HUES64 (cell line): ENCODE measurements around the gene GRK5.
"Not testable (repeated sequence)": the region's sequence is repeated elsewhere in the genome, so short reads cannot be mapped to it uniquely, and the experiment has no call there.

Experiments used
- H3K27ac ChIP-seq: 2 replicates; pipeline ENCODE4 v1.7.0; 2013; ENCODE audit warnings: low read depth, low read length, inconsistent platforms
- H3K27me3 ChIP-seq: 2 replicates; pipeline ENCODE4 v1.6.1; 2013; ENCODE audit warnings: mild to moderate bottlenecking, low read length; ENCODE audit not compliant: insufficient read depth
- H3K36me3 ChIP-seq: 2 replicates; pipeline ENCODE4 v1.6.1; 2013; ENCODE audit warnings: mild to moderate bottlenecking, low read length; ENCODE audit not compliant: insufficient read depth
- H3K4me1 ChIP-seq: 2 replicates; pipeline ENCODE4 v1.6.1; 2013; ENCODE audit warnings: mild to moderate bottlenecking, low read length, moderate library complexity; ENCODE audit not compliant: insufficient read depth
- H3K4me3 ChIP-seq: 2 replicates; pipeline ENCODE4 v1.5.1; 2013; ENCODE audit warnings: mild to moderate bottlenecking, low read length, moderate library complexity
- H3K9ac ChIP-seq: 2 replicates; pipeline ENCODE4 v1.6.1; 2013; ENCODE audit warnings: mild to moderate bottlenecking, low read depth, low read length
- H3K9me3 ChIP-seq: 2 replicates; pipeline ENCODE4 v1.6.1; 2013; ENCODE audit warnings: low read depth, low read length; ENCODE audit not compliant: insufficient read depth
- WGBS: fragments of 150-250, 120-280 bp; methylation state at CpG from one replicate; pipeline ENCODE4 v1.1.7; 2013; ENCODE audit warnings: missing lambda C conversion rate; 5-methylcytosine and 5-hydroxymethylcytosine counted together

The GRK5 gene

DNA sequence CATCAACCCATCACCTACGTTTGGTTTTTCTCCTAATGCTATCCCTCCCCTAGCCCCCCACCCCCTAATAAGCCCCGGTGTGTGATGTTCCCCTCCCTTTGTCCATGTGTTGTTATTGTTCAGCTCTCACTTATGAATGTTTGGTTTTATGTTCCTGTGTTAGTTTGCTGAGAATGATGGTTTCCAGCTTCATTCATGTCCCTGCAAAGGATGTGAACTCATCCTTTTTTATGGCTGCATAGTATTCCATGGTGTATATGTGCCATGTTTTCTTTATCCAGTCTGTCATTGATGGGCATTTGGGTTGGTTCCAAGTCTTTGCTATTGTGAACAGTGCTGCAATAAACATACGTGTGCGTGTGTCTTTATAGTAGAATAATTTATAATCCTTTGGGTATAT, 32.3 kb downstream of the GRK5 start:
- WGBS: 100% methylated on average over 1 of the region's 4 CpGs

DNA sequence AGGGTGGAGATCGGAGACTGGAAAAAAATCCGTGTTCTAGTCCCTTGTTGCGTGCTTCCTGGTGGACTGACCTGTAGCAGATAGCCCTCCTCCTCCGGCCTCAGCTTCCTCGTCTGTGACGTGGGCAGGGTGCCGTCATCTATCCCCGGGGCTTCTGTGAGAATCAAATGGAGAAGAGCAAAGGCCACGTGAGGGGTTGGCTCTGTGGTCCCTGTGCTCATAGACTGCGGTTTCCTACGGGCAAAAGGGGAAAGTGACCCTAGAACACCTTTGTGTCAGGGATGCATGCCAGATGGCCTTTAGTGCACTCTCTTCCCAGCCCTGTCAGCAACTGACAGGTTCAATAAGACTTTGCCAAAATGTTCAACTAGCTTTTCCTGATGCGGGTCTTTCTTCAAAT, 33.7 kb downstream of the GRK5 start:
- WGBS: 90% methylated on average over 12 of the region's 12 CpGs
- H3K27ac ChIP-seq: no peak overlapping the region
- no peaks in the 10 kb centered on the region for H3K27me3 ChIP-seq
- no peak overlapping the region for H3K9ac ChIP-seq
- no peaks in the 10 kb centered on the region for H3K36me3 ChIP-seq
- H3K4me1 ChIP-seq: peaks cover 26% of the 10 kb centered on the region
- no peaks in the 10 kb centered on the region for H3K9me3 ChIP-seq
- H3K4me3 ChIP-seq: no peak overlapping the region

More for the DNA sequence above, 32.3 kb downstream of the GRK5 start:
- not testable (repeated sequence) for H3K9ac ChIP-seq, H3K36me3 ChIP-seq, H3K27me3 ChIP-seq, H3K9me3 ChIP-seq, H3K27ac ChIP-seq, H3K4me3 ChIP-seq
- peaks cover 26% of the 10 kb centered on the region for H3K4me1 ChIP-seq

DNA sequence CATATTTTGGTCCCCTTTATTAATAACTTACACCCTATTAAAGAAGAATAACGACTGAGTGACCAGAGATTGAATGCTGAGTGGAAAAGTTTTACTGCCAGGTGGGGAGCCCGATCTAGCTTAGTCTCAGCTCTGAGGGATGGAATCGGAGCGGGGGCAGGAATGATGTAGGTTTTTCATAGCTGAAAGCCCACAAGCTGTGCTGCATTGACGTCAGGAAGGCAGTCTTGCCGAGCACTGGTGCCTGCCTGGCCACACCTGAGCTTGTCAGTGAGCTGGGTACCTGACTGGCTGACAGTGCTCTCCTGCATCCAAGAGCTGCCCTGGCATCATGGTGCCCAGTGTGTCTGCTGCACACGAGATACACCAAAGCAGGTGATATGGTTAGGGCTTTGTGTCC, 34.8 kb downstream of the GRK5 start:
- H3K4me1 ChIP-seq: peaks cover 23% of the 10 kb centered on the region
- no peak overlapping the region for H3K27ac ChIP-seq
- H3K4me3 ChIP-seq: no peak overlapping the region
- 54% methylated on average over 7 of the region's 7 CpGs for WGBS
- no peak overlapping the region for H3K9ac ChIP-seq
- no peaks in the 10 kb centered on the region for H3K9me3 ChIP-seq
- H3K27me3 ChIP-seq: no peaks in the 10 kb centered on the region
- H3K36me3 ChIP-seq: no peaks in the 10 kb centered on the region

DNA sequence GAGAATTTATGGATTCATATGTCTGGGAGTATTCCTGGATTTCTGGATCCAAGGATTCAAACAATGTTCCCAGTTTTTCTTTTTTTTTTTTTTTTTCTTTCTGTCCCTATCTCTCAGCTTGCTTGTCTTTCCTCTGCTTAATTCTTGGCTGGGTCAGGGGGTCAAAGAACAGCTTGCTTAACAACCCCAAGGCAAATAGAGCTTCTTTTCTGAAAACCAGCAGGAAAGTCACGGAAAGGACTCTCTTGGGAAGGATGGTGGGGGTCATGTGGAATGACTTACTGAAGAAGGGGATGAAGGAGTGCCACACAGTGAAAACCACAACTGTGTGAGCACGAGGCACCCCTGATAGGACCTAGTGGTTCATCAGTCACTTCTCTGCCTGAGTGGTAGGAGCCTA, 36.1 kb downstream of the GRK5 start:
- Histone ChIP-seq H3K9me3 (no peaks in the 10 kb centered on the region), H3K4me3 (no peak overlapping the region), H3K4me1 (peaks cover 11% of the 10 kb centered on the region), H3K36me3 (no peaks in the 10 kb centered on the region), H3K9ac (no peak overlapping the region), H3K27me3 (no peaks in the 10 kb centered on the region), H3K27ac (no peak overlapping the region)
- 64% methylated on average over 2 of the region's 2 CpGs for whole genome bisulfite sequencing

DNA sequence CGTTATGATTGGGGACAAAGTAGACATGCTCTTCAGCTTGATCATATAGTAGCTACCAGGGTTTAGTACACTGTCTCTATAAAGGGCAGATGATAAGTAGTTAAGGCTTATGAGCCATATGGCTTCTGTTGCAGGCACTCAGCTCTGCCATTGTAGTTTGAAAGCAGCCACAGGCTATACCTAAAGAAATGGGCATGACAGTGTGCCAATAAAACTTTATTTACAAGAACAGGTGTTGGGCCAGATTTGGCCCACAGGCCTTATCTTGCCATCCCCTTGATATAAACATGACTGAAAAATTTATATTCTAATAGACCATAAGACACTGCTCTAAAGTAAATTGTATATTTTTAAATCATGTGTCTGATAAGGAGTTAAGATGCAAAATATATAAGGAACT, 36.6 kb downstream of the GRK5 start:
- no peaks in the 10 kb centered on the region for H3K27me3 ChIP-seq
- WGBS: 85% methylated on average over 1 of the region's 1 CpG
- H3K4me1 ChIP-seq: peaks cover 11% of the 10 kb centered on the region
- H3K9me3 ChIP-seq: no peaks in the 10 kb centered on the region
- no peak overlapping the region for H3K4me3 ChIP-seq
- H3K27ac ChIP-seq: no peak overlapping the region
- no peaks in the 10 kb centered on the region for H3K36me3 ChIP-seq
- no peak overlapping the region for H3K9ac ChIP-seq

DNA sequence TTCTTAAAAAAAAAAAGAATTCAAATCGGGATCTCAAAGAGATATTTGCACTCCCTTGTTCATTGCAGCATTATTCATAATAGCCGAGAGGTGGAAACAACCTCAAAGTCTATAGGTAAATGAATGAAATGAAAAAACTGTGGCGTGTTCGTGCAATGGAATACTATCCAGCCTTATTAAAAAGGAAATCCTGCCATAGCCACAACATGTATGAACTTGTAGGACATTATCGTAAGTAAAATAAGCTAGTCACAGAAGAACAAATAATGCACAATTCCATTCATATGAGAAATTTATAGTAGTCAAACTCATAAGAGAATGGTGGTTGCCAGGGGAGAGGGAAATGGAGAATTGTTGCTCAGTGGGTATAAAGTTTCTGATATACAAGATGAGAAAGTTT, 37.9 kb downstream of the GRK5 start:
- H3K36me3 ChIP-seq: no peaks in the 10 kb centered on the region
- H3K27ac ChIP-seq: no peak overlapping the region
- WGBS: 100% methylated on average over 3 of the region's 5 CpGs
- H3K9ac ChIP-seq: no peak overlapping the region
- H3K4me3 ChIP-seq: no peak overlapping the region
- peaks cover 11% of the 10 kb centered on the region for H3K4me1 ChIP-seq
- H3K9me3 ChIP-seq: no peaks in the 10 kb centered on the region
- H3K27me3 ChIP-seq: no peaks in the 10 kb centered on the region

DNA sequence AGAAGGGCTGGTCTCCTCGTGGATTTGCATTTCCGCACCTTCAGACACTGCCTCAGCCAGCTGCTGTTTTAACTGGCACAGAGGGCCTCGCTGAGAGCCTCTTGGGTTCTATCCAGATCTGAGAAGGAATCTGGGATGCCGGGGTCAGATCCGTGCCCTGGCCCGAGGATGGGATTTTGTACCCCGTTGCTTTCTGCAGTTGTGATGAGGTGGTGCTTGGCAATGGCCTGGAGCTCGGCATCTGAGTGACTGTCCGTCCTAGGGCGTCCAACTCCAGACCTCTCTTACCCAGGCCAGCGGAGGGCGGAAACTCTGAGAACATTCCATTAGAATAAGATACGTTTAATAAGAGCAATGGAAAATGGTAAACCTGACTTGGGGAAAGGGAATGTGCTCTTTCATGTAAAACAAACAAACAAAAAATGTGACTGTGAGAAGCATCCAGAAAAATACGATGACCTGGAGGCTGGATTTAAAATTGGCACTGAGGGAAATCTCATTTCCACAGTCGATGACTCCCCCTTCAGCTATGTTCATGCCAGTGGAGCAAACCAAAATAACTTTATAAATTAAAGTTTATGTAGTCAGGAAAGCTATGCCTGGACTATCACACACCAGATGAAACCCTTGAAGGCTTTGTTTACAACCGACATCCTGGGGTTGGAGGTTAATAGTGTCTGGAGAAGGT, 39.6 kb downstream of the GRK5 start:
- H3K27me3 ChIP-seq: peaks cover 3% of the 10 kb centered on the region
- no peak overlapping the region for H3K4me3 ChIP-seq
- H3K4me1 ChIP-seq: peaks cover 16% of the 10 kb centered on the region
- H3K36me3 ChIP-seq: no peaks in the 10 kb centered on the region
- no peaks in the 10 kb centered on the region for H3K9me3 ChIP-seq
- 90% methylated on average over 16 of the region's 16 CpGs for WGBS
- H3K9ac ChIP-seq: no peak overlapping the region
- no peak overlapping the region for H3K27ac ChIP-seq

DNA sequence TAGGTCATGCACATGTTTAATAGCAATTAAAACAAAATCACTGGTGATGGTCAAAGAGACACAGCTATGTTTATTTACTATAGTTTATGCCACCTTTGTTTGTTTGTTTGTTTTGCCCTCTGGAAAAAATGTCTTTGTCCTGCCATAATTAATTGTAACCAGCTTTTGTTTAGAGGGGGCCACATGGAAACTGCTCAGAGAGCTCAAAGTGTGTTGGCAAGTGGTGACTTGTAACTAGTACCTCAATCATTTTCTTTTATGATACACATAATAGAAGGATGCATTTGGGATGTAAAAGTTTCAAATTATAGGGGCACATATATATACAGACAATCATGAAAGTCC, 40.2 kb downstream of the GRK5 start:
- Histone ChIP-seq H3K9ac (no peak overlapping the region), H3K4me1 (peaks cover 11% of the 10 kb centered on the region; the same call in 1 of the 2 replicates), H3K4me3 (no peak overlapping the region), H3K36me3 (no peaks in the 10 kb centered on the region), H3K27ac (no peak overlapping the region), H3K27me3 (peaks cover 9% of the 10 kb centered on the region), H3K9me3 (no peaks in the 10 kb centered on the region)

DNA sequence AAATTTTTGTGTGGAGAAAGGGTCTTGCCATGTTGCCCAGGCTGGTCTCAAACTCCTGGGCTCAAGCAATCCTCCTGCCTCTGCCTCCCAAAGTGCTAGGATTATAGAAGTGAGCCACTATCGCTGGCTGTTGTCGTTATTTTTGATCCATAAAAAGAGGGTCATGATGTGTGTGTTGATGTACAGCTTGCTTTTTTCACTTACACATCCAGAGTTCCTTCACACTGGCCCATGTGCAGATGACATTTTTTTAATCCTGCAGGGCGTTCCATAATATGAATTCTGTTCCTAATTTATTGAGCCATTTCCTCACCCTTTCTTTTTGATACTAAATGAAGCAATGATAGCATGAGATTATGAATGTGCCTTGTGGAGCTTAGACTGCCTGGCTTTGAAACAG, 40.8 kb downstream of the GRK5 start:
- WGBS: 83% methylated on average over 2 of the region's 3 CpGs
- H3K4me1 ChIP-seq: peaks cover 15% of the 10 kb centered on the region; the same call in 1 of the 2 replicates
- no peak overlapping the region for H3K27ac ChIP-seq

DNA sequence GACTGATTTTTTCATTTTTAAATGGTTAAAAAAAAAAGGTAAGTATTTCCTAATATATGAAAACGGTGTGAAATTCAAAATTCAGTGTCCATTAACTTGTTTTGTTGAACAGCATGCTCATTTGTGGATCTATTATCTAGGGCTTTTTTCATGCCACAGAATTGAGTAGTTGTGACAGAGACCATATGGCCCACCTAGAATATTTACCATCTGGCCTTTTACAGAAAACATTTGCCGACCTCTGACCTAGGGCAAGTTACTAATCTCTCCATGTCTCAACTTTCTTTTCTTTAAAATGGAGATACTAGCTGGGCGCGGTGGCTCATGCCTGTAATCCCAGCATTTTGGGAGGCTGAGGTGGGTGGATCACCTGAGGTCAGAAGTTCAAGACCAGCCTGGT, 41.3 kb downstream of the GRK5 start:
- H3K4me3 ChIP-seq: no peak overlapping the region
- no peak overlapping the region for H3K27ac ChIP-seq
- peaks cover 14% of the 10 kb centered on the region for H3K27me3 ChIP-seq
- no peaks in the 10 kb centered on the region for H3K9me3 ChIP-seq
- peaks cover 20% of the 10 kb centered on the region; the same call in 1 of the 2 replicates for H3K4me1 ChIP-seq
- 90% methylated on average over 4 of the region's 4 CpGs for WGBS
- H3K9ac ChIP-seq: no peak overlapping the region
- H3K36me3 ChIP-seq: no peaks in the 10 kb centered on the region

More for the DNA sequence above, 40.8 kb downstream of the GRK5 start:
- H3K9me3 ChIP-seq: no peaks in the 10 kb centered on the region
- H3K36me3 ChIP-seq: no peaks in the 10 kb centered on the region
- no peak overlapping the region for H3K4me3 ChIP-seq
- H3K9ac ChIP-seq: no peak overlapping the region
- H3K27me3 ChIP-seq: peaks cover 14% of the 10 kb centered on the region

DNA sequence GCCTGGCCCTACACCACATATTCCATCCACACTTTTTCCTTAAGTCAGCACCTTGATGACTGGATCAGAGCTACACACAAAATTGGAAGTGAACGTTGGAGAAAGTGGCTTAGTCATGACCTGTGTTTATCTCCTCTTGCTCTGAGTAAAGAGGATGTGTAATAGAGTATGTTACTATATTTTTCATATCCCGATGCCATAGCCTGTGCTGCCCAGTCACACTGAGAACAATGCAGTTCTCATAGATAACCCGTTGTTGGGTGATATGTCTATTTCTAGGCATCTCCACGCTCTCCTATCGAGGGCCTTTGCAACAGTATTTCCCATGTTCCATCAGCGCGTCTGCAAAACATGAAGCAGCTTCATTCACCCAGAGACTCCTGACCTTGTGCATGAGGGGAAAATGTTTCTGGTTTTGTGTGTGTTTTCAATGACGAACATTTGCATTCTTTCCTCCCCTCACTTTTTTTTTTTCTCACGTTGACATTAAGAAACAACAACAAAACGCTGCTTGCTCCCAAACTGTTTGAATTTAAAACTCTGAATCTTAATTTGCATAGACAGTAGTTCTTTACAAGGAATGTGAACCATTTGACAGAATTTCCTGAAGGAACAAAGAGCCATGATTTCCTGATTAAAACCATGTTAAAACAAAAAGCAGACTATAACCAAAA, 43.4 kb downstream of the GRK5 start:
- Histone ChIP-seq H3K4me1 (peaks cover 29% of the 10 kb centered on the region; the same call in 1 of the 2 replicates), H3K9ac (no peak overlapping the region)

More for the DNA sequence above, 43.4 kb downstream of the GRK5 start:
- Histone ChIP-seq H3K27me3 (peaks cover 14% of the 10 kb centered on the region), H3K4me3 (no peak overlapping the region), H3K9me3 (no peaks in the 10 kb centered on the region), H3K36me3 (no peaks in the 10 kb centered on the region), H3K27ac (no peak overlapping the region)
- WGBS: 77% methylated on average over 8 of the region's 10 CpGs
